GF-D8 (cell line): ENCODE results near the gene SPART.

ENCODE experiments used
- DNase-seq: peaks from one replicate; lab custom pipeline; 2025; lab: John Stamatoyannopoulos, UW

The SPART gene, protein sequence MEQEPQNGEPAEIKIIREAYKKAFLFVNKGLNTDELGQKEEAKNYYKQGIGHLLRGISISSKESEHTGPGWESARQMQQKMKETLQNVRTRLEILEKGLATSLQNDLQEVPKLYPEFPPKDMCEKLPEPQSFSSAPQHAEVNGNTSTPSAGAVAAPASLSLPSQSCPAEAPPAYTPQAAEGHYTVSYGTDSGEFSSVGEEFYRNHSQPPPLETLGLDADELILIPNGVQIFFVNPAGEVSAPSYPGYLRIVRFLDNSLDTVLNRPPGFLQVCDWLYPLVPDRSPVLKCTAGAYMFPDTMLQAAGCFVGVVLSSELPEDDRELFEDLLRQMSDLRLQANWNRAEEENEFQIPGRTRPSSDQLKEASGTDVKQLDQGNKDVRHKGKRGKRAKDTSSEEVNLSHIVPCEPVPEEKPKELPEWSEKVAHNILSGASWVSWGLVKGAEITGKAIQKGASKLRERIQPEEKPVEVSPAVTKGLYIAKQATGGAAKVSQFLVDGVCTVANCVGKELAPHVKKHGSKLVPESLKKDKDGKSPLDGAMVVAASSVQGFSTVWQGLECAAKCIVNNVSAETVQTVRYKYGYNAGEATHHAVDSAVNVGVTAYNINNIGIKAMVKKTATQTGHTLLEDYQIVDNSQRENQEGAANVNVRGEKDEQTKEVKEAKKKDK

GRCh38 chr13:36346222-36347083 is at the start of gene SPART:
SPART (minus strand) TSS chr13:36346394; CDS start chr13:36335830, 10,564 bp downstream.
- peak; percentile 93 for DNase-seq

DNA sequence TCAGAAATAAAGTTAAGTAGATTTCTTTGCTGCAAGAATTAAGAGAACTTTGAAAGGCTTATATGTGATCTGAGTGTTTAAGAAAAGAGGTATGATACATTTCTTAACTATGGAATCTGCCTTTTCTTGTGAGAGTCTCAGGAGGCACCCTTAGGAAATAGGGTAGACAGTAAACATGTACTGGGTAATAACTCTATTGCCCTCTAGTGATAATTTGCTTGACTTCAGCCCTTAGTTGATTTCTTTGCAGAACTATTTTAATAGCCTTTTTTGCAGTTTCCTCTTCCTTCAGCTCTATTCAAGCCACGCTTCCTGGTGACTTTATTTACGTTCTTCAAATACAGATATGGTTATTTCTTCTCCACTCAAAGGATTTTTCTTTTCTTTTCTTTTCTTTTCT is 49.1 kb upstream of the SPART start:
- peak; percentile 77 for DNase-seq

DNA sequence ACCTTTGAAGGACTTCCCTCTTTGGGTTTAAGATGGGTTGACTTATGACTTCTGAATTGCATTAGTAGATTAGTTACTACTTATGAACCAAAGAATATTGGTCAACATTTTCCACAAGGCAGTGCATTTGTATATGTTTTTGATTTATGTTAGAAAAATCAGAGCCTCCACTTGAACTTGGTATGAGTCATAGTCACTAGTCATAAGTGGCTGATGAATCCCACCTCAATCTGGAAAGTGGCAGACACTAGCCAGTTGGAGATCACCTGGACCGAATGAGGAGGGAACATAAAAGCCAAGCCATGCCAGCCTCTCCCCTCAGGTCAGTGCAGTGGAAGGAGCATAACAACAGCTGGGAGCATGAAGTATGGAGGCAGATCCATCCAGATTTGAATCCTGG is 39.3 kb upstream of the SPART start:
- DNase-seq: no peak

DNA sequence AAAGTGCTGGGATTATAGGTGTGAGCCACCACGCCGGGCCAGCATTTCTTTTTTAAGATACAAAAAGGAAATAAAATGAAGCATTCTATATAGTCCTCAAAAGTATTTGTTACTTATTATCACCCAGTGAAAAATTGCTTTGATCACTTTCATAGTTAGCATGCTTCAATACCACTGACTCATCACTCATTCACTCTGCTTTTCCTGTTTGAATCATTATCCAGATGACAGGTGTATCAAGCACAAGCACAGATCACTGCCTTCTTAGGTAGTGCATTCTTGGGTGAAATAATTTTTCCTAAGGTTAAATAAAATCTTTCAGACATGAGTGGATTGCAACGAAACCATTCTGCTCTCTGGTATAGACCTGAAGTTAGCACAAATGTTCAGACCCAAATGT is 35.8 kb upstream of the SPART start:
- DNase-seq: no peak

DNA sequence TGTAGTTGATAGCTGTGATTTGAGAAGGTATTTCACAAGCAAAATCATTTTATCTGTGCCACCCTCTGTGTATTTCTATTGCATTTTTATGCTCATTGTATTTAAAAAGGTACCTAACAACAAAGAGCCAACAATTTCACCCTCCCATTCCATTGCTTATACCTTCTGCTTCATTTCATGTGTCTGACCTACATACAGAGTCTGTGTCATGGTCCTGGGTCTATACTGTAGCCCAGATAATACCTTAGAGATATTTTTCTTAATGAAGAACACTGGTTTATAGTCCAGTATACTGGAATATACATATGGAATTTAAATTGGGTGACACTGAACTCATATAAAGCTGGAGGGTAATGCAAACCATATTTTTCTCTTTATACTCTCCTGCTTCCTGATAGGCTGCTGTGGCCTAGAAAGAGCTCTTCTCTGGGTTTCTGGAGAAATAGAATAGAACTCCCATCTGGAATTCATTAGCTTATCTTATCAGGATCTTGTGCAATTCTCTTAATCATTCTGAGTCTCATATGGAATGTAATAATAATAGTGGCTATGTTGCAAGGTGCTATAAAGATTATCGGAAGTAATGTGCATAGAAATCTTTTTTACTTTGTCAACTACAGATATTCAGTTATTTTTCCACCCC is 31.8 kb upstream of the SPART start:
- DNase-seq: no peak

- no peak for DNase-seq
Observed at GRCh38 chr13:36374063-36374462, 27.9 kb upstream of the SPART start.

- DNase-seq: no peak
Observed at GRCh38 chr13:36371185-36371584, 25.0 kb upstream of the SPART start.

DNA sequence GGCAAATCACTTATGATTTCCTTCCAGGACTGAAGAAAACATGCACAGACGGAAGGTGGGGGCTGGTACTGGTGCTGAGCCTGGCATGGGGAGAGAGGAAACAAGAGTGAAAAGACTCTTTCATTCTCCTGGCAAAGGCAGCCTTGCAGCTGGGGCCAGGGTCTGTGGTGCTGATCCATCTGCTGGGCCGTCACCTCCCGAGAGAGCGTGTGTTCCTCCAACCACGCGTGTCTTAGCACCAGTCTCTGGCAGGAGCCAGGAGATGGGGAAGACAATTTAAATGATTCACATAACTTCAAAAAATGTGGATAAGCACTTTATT is 23.9 kb upstream of the SPART start:
- no peak for DNase-seq

DNA sequence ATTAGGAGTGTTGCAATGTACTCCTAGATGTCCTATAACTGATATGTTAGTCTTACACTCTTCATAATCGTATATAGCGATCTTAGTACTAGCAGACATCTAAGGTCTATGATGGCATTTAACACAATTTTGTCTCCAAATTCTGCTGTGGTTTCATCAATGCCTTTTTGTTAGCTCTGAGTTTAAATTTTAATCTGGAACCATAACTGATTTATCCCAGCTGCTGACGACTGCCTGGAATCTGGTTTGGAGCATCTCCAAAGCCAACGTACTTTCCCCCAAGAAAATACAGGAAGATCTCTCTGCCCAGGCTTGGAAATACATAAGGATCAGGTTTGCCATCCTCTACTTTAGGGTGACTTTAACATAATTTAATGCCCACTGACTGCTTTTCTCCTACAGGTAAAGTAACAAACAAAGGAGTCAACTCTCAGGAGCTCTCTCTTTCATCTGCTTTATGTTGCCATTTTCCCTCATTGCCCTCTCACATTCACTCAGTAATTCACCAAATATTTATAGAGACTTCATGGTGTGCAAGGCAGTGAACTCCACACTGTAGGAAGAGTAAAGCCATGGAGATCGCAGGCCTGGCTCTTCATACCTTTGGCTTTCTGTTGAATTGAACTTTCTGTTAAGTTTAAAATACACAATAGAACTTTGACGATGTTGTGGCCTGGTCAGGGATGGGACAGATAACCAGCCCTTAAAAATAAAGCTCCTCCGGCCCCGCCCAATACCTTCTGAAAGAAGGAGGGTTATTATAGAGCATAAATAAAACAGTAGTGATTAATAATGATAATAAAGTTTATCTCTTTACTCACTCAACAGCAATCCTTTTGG is 23.3 kb upstream of the SPART start:
- DNase-seq: no peak

GRCh38 chr13:36366031-36366430 is 19.8 kb upstream of the SPART start:
- DNase-seq: no peak

- no peak for DNase-seq
Observed at GRCh38 chr13:36363366-36363863, 17.2 kb upstream of the SPART start.

DNA sequence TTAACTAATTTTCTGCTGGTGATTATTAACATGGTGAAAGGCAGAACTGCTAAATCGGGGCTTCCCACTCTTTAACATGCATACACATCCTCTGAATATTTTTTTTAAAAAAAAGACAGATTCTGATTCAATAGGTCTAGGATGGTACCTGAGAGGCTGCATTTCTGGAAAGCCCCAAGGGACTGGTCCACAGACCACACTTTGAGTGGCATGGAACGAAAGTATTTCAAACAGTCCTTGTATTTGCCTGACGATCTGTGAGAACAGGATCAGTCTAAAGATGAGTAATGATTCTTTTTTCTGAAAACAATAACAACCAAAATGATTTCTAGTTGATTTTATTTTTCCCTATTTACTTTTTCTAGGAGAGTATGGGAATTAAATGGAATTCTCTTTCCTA is 16.7 kb upstream of the SPART start:
- DNase-seq: no peak

GRCh38 chr13:36362251-36362650 is 16.1 kb upstream of the SPART start:
- DNase-seq: no peak

- no peak for DNase-seq
Observed at GRCh38 chr13:36360903-36361302, 14.7 kb upstream of the SPART start.

GRCh38 chr13:36359301-36359950 is 13.2 kb upstream of the SPART start:
- DNase-seq: no peak

DNA sequence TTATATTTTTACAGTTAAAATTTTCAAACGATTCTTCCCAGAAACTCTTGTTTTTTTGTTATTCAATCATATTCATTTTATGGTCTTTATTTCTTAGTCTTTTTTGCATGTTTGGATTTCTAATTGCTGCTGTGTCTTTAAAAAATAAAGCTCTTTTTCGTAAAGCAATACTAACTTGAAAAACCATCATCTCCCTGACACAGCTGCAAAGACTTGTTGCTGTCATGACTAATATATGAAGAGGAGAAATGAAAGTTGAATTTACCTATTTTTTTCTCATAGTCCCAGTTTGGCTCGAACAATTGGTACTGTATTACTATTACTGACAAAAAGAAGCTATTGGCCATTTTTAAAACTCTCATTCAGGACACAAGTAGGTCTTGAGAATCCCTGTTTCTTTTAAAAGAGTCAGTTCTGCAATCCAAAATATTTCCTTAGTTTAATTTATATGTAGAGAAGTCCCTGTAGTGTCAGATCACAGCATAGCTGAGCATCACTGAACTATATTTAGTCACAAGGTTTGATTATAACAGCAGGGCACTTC is 12.1 kb upstream of the SPART start:
- DNase-seq: no peak

- DNase-seq: no peak
Observed at GRCh38 chr13:36357692-36358091, 11.5 kb upstream of the SPART start.

- no peak for DNase-seq
Observed at GRCh38 chr13:36357231-36357630, 11.0 kb upstream of the SPART start.

- no peak for DNase-seq
Observed at GRCh38 chr13:36356058-36356457, 9.9 kb upstream of the SPART start.

DNA sequence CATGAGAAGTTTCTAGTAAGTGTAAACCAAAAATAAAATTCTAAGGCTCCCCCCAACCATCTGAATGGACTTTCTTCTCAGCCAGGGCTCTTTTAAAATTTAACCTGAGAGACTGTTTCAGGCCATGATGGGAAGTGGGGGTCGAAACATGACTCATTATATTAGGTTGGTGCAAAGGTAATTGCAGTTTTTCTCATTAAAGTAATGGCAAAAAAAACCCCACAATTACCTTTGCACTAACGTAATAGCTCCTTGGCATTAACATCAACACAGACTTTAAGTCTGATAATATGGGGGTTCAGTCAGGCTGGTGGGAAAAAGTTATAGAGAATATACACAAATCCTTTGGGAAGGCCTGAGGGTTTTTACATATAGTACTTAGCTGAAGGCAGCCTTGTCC is 9.4 kb upstream of the SPART start:
- DNase-seq: no peak
